EL (cell line): ENCODE measurements around the gene OR6C2.
"Not testable (repeated sequence)": the region's sequence is repeated elsewhere in the genome, so short reads cannot be mapped to it uniquely, and the experiment has no call there.

Experiments
- DNase-seq: peaks from one replicate; pipeline ENCODE4 v3.0.0-alpha.2; 2016

OR6C2 gene

GRCh38 chr12:55443776-55444175, at the start of gene OR6C2:
OR6C2 (plus strand) TSS chr12:55444076; CDS start chr12:55452214, 8,138 bp downstream.
- DNase-seq, result no peak

DNA sequence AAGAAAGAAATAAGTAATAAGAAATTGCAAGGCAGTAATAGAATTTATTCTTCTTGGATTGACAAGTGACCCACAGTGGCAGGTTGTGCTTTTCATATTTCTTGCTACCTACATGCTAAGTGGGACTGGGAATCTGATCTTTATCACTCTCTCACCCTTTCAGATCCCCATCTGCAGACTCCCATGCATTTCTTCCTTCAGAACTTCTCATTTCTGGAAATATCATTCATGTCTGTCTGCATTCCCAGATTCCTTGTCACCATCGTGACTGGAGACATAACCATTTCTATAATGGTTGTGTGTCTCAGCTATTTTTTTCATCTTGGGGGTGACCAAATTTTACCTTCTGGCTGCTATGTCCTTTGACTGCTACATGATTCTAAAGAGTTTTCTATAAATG, 47.5 kb upstream of the OR6C2 start:
- DNase-seq, result no peak

DNA sequence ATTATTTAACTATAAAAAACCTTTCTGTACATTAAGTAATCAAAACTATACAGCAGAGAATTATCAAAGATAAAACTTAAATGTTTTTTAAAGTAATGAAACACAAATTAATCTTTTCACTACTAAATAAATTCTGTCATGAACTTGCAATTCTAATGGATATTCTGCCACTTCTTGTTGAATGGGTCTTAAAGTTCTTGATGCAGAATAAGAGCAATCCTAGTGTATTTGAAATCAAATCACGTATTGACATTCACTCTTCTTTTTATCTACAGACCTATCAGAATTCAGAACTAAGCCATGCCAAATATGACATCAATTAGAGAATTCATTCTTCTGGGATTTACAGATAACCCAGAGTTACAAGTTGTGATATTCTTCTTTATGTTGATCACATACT, 43.6 kb upstream of the OR6C2 start, which contains the start of gene OR6C65:
TSS of gene OR6C65 (plus strand) at position 301 of the 400 bp plus-strand sequence. CDS start at position 301, 0 bp downstream.
- DNase-seq, result no peak

DNA sequence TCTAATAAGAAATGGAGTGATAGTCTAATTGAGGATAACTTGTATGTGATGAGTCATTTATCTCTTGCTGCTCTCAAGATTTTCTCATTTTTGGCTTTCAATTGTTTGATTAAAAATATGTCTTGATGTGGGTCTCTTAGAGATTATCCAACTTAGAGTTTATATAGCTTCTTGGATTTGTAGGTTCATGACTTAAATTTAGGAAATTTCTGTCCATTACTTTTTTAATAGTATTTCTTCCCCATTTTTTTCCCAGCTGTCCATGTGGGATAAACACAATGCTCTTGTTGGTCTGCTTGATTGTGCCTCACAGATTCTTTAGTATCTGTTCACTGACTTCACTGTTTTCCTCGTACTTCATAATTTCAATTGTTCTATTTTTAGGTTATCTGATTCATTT, 36.0 kb upstream of the OR6C2 start:
- DNase-seq, result no peak

DNA sequence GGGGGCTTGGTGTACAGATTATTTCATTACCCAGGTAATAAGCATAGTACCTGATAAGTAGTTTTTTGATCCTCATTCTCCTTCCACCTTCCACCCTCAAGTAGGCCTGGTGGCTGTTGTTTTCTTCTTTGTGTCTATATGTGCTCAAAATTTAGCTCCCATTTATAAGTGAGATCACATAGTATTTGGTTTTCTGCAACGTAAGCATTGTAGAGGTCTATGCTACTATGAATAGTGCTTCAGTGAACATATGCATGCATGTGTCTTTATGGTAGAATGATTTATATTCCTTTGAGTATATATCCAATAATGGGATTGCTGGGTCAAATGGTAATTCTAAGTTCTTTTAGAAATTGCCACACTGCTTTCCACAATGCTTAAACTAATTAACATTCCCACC, 34.7 kb upstream of the OR6C2 start:
- DNase-seq, result not testable (repeated sequence)

DNA sequence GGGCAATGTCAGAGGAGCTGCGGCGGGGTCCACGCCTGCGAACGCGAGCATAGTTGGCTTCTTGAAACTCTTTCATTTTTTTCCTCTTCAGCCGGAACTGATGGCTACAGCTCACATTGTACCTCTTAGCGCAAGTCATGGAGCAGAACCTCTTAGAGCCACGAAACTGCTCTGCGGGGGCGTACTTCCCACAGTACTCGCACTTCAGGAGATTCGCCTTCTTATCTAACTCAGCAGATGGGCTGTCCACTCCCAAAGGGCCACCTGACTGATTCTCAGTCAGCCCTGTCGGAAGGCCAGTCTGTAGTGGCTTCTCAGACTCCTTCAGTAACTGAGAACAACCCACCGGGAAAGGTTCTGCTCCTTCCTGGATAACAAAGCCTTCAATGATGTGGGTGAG, 31.7 kb upstream of the OR6C2 start:
- DNase-seq, result not testable (repeated sequence)

- DNase-seq, result not testable (repeated sequence)
Measured at GRCh38 chr12:55413498-55414388, 30.1 kb upstream of the OR6C2 start.

DNA sequence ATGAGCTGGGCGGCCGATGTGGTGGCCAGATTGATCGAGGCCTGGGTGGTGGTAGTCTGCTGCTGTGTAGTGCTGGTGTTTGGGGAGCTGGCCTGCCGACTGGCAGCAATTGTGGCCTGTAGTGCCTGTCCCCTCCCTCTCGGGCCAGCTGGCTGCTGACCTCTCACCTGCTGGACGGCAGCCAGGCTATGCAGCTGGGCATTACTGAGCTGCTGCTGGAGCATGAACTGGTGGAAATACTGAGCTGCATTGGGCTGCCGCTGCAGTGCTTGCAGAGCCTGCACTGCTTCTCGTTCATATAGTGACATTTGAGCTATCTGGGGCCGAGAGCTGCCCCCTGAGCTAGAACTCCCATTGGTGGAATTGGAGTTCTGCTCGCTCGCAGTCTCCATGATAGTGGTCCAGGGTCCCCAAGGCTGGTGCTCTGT, 29.5 kb upstream of the OR6C2 start:
- DNase-seq, result not testable (repeated sequence)

DNA sequence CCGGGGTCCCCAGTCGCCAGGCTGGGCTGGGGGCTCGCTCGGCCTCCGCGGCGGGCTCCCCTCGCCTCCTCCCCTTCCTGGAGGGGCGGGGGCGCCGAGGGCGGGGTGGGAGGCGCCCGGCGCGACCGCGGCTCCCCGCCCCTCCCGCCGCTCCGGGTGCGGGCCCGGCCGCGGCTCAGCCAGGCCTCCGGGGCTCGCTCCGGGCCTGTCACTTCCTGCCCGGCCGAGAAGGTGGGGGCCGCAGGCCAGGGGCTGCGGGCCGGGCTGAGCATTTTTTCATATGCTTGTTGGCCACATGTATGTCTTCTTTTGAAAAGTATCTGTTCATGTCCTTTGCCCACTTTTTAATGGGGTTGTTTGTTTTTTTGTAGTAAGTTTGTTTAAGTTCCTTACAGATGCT, 29.0 kb upstream of the OR6C2 start:
- not testable (repeated sequence) for DNase-seq

DNA sequence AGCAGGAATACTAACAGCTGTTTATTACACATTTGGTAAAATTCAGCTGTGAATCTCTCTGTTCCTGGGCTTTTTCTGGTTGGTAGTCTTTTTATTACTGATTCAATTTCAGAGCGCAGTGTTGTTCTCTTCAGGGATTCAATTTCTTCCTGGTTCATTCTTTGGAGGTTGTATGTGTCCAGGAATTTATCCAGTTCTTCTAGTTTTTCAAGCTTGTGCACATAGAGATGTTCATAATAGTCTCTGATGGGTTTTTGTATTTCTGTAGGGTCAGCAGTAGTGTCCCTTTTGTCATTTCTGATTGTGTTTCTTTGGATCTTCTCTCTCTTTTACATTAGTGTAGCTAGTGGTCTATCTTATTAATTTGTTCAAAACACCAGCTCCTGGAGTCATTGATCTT, 26.9 kb upstream of the OR6C2 start:
- no peak for DNase-seq

GRCh38 chr12:55420307-55420962, 23.4 kb upstream of the OR6C2 start:
- no peak for DNase-seq

GRCh38 chr12:55425954-55426353, 17.9 kb upstream of the OR6C2 start, which contains the start of gene OR6C76:
OR6C76 (plus strand) TSS chr12:55426254; CDS start chr12:55426254, 0 bp downstream.
- no peak for DNase-seq

DNA sequence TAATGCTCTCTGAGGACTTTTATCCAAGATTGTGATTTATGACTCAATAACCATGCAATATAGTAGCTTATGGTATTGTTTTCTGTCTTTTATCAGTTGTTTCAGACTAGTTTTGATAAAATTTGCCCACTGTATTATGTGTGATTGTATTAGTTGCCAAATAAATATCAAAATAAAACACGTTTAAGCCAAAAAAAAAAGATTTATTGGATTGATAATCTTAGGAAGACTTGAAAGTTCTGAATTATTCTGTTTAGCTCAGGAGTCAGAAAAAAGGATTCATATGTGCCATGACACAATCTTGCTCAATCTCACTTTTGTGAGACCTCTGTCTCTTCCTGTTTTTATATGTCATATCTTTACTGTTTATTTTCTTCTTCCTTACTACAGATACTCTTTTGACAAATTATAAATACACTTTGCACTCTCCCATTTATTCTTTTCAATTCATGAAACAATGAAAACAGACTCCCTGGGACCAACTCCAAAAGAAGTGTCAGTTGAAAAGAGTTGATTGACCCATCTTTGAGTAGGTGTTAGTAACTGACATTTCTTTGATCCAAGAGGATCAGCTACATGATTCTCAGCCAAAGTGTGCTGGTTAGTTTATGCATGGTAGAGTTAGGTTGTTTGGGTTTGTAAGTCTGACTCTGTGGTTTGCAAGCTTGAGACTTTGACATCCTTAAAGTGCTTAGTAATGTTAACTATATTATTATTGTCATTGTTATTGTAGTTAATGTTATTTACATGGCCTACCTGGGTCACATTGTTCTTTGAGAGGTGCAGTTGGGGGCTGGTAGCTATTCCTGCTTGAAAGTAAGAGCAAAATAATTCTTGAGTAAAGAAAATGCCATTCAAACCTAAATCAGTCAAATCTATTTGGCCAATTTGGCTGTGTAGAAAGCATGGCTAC, 15.3 kb upstream of the OR6C2 start:
- no peak for DNase-seq

DNA sequence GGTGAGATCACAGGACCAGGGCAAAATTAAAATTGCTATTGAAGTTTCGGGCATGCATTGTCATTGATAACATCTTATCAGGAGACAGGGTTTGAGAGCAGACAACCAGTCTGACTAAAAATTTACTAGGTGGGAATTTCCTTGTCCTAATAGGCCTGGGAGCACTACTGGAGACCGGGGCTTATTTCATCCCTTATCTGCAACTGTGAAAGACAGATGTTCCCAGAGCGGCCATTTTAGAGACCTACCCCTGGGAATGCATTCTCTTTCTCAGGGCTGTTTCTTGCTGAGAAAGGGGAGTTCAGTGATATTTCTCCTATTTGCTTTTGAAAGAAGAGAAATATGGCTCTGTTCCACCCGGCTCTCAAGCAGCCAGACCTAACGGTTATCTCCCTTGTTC, 2.6 kb upstream of the OR6C2 start:
- not testable (repeated sequence) for DNase-seq

GRCh38 chr12:55445357-55445756, 1.5 kb downstream of the OR6C2 start:
- DNase-seq, result no peak

DNA sequence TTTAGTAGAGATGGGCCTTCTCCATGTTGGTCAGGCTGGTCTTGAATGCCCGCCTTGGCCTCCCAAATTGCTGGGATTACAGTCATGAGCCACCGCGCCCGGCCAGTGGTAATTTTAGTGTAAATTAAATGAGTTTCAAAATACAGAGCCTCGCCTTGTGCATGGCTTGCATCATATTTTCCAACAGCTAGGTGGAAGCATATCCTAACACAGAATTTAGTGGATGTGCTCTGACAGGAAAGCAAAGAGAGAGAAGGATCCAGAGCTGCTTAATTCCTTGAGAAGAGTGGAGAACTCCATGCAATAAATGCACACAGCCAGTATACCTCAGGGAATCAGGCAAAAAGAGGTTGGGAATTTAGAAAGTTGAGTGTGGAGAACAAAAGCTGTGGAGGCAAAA, 2.5 kb downstream of the OR6C2 start:
- no peak for DNase-seq

GRCh38 chr12:55448825-55449224, 4.9 kb downstream of the OR6C2 start:
- no peak for DNase-seq

GRCh38 chr12:55464926-55465325, 21.1 kb downstream of the OR6C2 start:
- DNase-seq, result not testable (repeated sequence)

DNA sequence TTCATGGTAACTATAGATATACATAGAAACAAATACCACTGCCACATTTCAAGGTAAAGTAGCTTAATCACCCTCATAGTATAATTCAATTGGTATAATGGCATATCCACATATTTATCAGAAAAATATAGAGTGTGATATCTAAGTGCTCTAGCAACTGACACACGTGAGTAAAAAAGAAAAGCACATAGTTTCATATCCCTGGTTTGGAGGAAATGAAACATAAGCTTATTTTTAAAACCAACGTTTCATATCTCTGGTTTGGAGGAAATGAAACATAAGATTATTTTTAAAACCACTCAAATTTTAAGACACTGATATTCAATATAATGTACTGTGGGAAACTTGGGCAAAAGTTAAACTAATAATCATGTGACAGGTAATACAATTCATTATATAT, 24.0 kb downstream of the OR6C2 start:
- no peak for DNase-seq

DNA sequence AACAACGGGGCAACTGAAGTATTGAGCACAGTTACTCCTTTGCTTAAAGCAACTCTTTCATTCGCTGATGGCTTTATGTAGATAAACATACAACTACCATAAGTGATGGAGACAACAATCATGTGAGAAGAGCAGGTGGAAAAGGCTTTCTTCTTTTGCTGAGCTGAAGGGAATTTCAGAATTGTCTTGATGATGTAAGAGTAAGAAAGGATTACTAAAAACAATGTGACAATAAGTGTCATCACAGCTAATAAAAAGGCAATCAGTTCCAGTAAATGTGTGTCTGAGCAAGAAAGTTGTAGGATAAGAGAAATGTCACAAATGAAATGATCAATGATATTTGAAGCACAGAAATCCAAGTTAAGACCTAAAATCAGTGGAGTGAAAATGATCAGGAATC, 25.4 kb downstream of the OR6C2 start:
- no peak for DNase-seq

GRCh38 chr12:55470088-55470829, 26.4 kb downstream of the OR6C2 start, which contains the start of gene OR6C70:
OR6C70 (minus strand) TSS chr12:55470138; CDS start chr12:55470138, 0 bp downstream.
- DNase-seq, result peak; percentile 41

- no peak for DNase-seq
Measured at GRCh38 chr12:55472264-55472663, 28.4 kb downstream of the OR6C2 start.
